HT-29 (cell line): ENCODE data around the gene DNAH7. TPM values are rescaled to one million over a fixed set of nuclear protein-coding genes. Genes with fewer than 3 reads are reported as not detected.
"Not testable (repeated sequence)": the region's sequence is repeated elsewhere in the genome, so short reads cannot be mapped to it uniquely, and the experiment has no call there.

Source experiments
- DNase-seq: peaks from one replicate; pipeline ENCODE4 v3.0.0-alpha.2; 2015; ENCODE audit warnings: low spot score
- total RNA-seq: library from RNA; depleted of rRNA; stranded (reverse); fragments of >200 nt; shearing (Covaris generic); gene quantifications from 2 replicates; pipeline ENCODE4 v1.2.3, GENCODE V29; 2014; rRNA removed

DNAH7 gene
- total RNA-seq, 1 experiment from 2014 or later, result 0.58 TPM

DNA sequence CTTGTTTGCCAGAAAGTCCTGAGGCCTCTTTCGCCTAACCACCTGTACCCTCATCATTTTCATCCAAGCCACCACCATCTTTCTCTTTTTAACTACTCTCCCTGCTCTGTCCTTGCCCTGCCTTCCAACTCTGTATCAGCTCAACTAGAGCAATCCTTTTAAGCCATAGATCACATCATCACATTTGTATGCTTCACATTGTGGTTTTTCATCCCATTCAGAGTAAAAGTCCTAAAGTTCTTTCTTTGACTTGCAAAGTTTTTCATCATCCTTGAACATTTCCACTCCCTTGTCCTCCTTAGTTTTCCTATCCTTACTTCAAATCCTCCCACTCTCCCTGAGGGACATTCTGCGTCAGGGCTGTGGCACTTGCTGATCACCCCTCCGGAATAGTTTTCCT lies 337.7 kb downstream of the DNAH7 start:
- DNase-seq, result no peak

DNA sequence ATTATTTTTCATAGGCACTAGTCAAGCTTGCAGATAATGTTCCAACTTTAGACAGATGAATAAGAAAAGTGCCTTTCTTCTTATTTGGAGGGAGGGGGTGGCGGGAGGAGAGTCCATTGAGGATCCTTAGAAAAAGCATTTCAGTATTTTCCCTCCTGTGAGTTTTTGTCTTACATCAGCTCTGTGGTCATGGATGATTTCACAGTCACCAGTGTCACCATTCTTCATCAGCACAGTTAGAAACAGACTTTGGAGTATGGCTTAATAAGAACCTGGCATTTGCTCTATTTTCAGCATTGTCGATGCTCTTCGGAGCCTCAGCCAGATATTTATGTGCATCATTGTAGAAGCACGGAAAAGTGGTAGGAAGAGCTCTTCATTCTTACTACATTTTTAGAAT lies 341.5 kb downstream of the DNAH7 start:
- no peak for DNase-seq

DNA sequence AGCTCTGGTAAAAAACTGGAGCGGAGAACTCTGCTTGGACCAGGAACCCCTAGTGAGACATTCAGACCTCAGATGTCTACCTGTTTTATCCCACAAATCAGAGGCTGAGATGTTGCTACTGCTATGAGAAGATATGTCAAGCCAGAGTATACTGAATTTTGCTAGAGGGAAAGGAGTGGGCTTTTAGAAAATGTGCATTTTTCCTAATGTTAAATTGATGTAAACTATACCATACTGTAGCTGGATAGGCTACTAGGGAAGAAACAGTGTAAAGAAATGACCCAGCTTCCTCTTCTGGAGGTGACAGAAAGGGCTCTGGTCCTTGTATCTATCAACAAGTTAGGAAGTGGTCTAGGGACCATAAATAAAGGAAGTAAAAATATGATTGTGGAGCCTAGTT lies 346.6 kb downstream of the DNAH7 start:
- DNase-seq, result no peak

DNA sequence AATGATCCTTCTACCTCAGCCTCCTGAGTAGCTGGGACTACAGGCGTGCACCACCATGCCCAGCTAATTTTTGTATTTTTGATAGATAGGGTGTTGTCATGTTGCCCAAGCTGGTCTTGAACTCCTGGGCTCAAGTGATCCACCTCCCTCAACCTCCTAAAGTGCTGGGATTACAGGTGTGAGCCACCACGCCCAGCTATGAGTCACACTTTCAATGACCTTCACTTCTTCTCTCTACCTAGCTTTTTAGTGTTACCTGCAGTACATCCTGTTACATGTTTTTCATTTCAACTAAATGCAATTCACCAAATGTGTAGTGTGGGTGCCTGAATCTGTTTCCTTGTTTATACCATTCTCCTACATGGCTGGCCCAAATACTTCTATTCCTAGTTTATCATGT lies 347.6 kb downstream of the DNAH7 start:
- no peak for DNase-seq

DNA sequence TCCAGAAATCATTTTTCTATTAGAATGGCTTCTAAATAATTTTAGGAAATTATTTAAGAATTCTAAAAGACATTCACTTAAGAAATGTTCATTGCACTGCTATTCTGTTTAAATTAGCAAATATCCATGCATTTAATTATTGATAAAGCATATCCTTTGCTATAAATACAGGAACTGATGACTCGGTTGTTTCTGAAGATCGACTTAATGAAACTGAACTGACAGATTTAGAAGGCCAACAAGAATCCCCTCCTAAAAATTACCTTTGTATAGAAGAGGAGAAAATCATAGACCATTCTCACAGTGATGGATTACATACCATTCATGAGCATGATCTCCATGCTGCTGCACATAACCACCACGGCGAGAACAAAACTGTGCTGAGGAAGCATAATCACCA lies 352.2 kb downstream of the DNAH7 start:
- no peak for DNase-seq

DNA sequence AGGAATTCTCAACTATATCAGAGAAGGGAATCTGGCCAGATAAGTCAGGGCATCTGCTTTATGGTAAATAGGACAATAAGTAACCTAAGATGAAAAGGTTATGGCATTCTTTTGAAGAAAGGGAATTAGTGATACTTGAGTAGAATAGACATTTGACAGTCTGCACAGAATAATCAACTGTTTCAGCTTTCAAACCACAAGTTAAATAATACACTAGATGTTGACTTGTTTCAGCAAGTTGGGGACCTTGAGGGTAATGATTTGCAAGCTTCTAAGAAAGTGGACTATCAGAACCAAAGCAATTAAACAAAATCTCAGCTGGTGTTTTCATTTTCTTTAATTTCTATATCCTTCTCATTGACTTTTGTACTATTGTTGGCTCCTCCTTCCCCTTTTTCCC lies 357.2 kb downstream of the DNAH7 start:
- no peak for DNase-seq

DNA sequence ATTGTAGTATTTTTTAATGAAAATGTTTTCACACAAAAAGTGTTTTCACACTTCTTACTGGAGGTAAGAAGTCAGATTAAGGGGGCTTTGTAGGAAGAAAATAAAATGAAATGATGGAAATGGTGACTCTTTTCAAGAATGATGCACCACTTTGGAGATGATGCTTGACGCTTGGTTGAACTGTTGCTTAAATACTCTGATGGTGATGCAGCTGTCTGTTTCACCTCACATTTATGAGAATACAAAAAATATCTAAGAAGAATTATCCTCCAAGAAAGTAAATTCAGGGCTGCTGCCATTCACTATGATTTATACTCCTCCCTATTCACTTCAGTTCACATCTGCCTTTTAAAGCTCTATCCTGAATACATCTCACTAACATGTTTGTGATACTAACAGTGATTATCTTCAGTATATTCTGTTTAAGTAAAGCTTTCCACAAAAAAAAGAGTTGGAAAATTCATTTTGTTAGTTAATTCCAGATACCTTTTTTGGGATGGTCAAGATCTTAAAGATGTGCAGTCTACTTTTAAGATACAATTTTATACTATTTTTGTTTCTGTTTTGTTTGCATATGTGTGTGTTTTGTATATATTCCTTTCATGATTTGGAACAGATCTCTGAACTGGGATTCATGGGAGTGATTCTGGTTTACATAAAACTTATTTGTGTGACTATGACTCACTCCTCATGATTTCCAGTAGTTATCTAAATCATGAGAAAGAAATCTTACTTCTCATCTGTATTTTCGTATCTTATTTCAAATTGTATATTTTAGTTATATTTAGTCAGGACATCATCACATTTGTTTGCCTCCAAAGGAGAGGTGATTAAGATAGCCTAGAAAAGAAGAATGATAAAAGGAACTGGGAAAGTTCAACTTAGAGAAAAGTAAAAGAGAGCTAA lies 358.5 kb downstream of the DNAH7 start:
- no peak for DNase-seq

DNA sequence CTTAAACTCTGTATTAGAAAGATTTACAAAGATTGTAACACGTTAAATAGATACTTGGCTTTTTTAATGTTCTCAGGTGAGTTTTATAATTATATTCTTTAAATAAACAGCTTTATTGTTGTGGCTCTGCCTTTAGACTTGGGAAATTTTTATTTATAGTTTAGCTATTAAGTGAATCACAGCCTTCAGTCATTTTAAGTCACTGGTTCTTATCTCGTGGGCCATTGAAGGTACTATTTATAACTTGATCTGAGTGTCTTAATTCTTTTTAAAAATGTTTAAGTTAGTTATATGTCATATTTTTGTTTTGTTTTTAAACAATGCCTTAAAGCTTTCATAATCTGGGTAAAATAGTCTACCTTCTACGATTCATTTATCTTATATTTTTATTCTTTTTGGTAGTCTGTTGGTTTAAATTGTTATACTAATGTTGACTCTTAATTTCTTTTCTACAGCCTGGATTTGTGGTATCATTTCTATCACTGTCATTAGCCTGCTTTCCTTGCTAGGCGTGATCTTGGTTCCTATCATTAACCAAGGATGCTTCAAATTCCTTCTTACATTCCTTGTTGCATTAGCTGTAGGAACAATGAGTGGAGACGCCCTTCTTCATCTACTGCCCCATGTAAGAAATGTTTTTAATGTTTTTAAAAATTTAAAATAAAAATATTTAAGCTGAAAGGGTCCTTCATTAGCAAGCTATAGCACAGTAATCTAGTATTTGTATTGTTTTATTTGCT lies 362.3 kb downstream of the DNAH7 start:
- DNase-seq, result no peak

DNA sequence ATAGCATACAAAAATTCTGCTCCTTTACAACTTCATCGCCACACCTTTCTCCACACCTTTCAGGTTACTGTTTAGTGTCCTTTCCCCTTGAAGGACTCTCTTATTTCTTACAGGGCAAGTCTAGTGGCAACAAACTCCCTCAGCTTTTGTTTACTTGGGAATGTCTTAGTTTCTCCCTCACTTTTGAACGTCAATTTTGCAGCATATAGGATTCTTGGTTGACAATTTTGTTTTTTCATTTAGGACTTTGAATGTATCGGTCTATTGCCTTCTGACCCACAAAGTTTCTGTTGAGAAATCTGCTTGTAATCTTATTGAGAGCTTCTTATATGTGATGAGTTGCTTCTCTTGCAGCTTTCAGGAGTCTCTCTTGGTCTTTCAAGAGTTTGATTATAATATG lies 368.2 kb downstream of the DNAH7 start:
- no peak for DNase-seq

DNA sequence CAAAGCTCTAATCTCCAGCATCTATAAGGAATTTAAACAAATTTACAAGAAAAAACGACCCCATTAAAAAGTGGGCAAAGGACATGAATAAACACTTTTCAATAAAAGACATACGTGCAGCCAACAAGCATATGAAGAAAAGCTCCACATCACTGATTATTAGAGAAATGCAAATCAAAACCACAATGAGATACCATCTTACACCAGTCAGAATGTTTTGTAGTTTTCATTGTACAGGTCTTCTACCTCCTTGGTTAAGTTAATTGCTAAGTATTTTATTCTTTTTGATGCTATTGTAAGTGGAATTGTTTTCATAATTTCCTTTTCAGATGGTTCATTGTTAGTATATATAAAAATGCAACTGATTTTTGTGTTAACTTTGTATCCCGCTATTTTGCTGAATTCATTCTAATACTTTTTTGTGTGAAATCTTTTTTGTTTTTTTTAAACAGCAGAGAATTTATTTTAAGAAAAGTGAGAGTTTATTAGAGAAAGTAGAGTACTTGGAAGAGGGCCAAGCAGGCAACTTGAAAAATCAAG lies 370.9 kb downstream of the DNAH7 start:
- DNase-seq, result no peak

DNA sequence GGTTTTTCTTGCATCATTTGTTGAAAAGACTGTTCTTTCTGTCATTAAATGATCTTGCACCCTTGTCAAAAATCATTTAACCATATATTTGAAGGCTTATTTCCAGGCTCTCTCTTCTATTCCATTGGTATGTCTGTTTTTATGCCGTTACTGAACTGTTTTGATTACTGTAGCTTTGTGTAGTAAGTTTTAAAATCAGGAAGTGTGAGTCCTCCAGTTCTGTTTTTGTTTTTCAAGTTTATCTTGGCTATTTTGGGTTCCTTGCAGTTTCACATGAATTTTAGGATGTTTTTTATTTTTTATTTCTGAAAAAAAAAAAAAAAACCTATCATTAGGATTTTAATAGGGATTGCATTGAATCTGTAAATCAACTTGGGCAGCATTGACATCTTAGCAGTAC lies 372.6 kb downstream of the DNAH7 start:
- no peak for DNase-seq

DNA sequence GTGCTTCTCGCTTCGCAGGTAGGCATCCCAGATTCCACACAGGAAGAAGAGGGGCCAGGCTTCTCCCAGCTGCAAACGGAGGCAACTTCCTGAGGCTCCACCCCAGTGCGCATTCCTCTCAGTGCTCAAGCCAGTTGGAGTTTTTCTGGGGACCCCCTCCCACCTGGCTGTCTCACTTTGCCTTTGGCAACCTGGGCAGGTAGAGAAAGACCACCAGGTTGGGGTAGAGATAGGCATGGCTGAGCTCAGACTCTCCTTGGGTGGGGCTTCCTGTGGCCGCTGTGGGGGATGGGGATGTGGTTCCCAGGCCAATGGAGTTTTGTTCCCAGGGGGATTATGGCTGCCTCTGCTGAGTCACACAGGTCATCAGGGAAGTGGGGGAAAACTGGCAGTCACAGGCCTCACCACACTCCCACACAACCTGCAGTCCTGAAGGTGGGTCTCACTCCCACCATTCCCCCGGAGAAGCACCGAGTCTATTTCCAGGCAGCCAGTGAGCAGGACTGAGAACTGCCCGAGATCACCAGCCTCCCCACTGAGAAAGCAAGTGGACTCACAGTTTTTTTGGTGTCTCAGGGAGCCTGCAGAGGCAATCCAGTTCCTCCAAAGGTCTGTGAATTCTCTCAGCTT lies 373.5 kb downstream of the DNAH7 start:
- no peak for DNase-seq

DNA sequence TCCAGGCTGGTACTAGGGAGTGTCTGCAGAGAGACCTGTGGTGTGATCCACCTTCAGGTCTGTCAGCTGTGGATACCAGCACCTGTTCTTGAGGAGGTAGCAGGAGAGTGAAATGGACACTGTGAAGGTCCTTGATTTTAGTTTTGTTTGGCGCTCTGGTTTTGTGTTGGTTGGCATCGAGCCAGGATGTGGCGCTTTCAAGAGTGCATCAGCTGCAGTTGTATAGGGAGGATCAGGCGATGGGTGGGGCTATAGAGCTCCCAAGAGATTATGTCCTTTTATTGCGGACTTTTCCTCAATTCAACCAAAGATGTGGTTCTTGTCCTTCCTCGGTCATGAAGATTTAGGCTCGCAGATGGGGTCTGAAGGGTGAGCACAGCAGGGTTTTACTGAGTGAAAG lies 374.1 kb downstream of the DNAH7 start:
- DNase-seq, result no peak

DNA sequence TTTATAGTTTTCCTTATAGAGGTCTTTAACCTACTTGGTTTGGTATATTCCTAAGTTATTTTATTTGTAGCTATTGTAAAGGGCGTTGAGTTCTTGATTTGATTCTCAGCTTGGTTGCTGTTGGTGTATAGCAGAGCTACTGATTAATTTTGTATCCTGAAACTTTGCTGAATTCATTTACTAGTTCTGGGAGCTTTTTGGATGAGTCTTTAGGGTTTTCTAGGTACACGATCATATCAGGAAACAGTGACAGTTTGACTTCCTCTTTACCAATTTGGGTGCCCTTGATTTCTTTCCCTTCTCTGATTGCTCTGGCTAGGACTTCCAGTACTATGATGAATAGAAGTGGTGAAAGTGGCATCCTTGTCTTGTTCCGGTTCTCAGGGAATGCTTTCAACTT lies 376.1 kb downstream of the DNAH7 start:
- DNase-seq, result not testable (repeated sequence)

Other genes starting within 250 kb of the DNAH7 start
- gene STK17B, start 102.7 kb upstream of the DNAH7 start, total RNA-seq, result 17.4 and 19.0 TPM in 2 replicates